Neural cell (in vitro differentiated cells): ENCODE results near the gene GSN. TPM values are rescaled to one million over a fixed set of nuclear protein-coding genes. Genes with fewer than 3 reads are reported as not detected.

Source experiments
- H2AFZ ChIP-seq: fragments of 200-600, 300-800 bp; sonication (generic), shearing (Covaris generic); 2 replicates; pipeline ENCODE4 v1.6.0; 2014; ENCODE audit warnings: low read depth, mild to moderate bottlenecking, antibody characterized with exemption, low read length, moderate library complexity
- H3F3A ChIP-seq: fragments of 200-600 bp; shearing (Covaris generic); 2 replicates; pipeline ENCODE4 v1.6.1; 2016; ENCODE audit warnings: mild to moderate bottlenecking, moderate library complexity, mixed read lengths, antibody characterized with exemption, low read length; ENCODE audit not compliant: insufficient read depth, poor library complexity, severe bottlenecking
- H3K27ac ChIP-seq: fragments of 200-600, 300-800 bp; sonication (generic), shearing (Covaris generic); 2 replicates; pipeline ENCODE4 v1.5.1; 2014; ENCODE audit warnings: mild to moderate bottlenecking, low read length, moderate library complexity
- H3K27me3 ChIP-seq: fragments of 300-800, 200-600 bp; sonication (generic), shearing (Covaris generic); 2 replicates; pipeline ENCODE4 v1.6.0; 2014; ENCODE audit warnings: mild to moderate bottlenecking, low read depth, low read length, moderate library complexity; ENCODE audit not compliant: insufficient read depth
- H3K36me3 ChIP-seq: fragments of 300-800, 200-600 bp; sonication (generic), shearing (Covaris generic); 2 replicates; pipeline ENCODE4 v1.5.1; 2014; ENCODE audit warnings: mild to moderate bottlenecking, antibody characterized with exemption, low read length, moderate library complexity; ENCODE audit not compliant: insufficient read depth
- H3K4me2 ChIP-seq: fragments of 300-800, 200-600 bp; sonication (generic), shearing (Covaris generic); 2 replicates; pipeline ENCODE4 v1.6.0; 2014; ENCODE audit warnings: mild to moderate bottlenecking, low read length
- H3K4me3 ChIP-seq: fragments of 300-800, 200-600 bp; sonication (generic), shearing (Covaris generic); 2 replicates; pipeline ENCODE4 v1.5.1; 2014; ENCODE audit warnings: mild to moderate bottlenecking, low read length, moderate library complexity
- H3K79me2 ChIP-seq: fragments of 200-600 bp; shearing (Covaris generic); replicated peaks from 2 replicates; pipeline ENCODE4 v1.6.0; 2014; ENCODE audit warnings: mild to moderate bottlenecking, low read length, moderate library complexity; ENCODE audit not compliant: insufficient read depth
- H3K9ac ChIP-seq: fragments of 300-800, 200-600 bp; sonication (generic), shearing (Covaris generic); 2 replicates; pipeline ENCODE4 v1.6.1; 2016; ENCODE audit warnings: mild to moderate bottlenecking, low read length, mixed read lengths
- H3K9me2 ChIP-seq: fragments of 200-600 bp; shearing (Covaris generic); 2 replicates; pipeline ENCODE4 v1.6.1; 2016; ENCODE audit warnings: mild to moderate bottlenecking, low read length, mixed read lengths; ENCODE audit not compliant: insufficient read depth
- H3K9me3 ChIP-seq: fragments of 200-600, 300-800 bp; sonication (generic), shearing (Covaris generic); 2 replicates; pipeline ENCODE4 v1.6.1; 2016; ENCODE audit warnings: mild to moderate bottlenecking, mixed run types, low read length, moderate library complexity, mixed read lengths
- H4K20me1 ChIP-seq: fragments of 200-600 bp; shearing (Covaris generic); 2 replicates; pipeline ENCODE4 v1.6.1; 2016; ENCODE audit warnings: mild to moderate bottlenecking, mixed run types; ENCODE audit not compliant: insufficient read depth
- CTCF ChIP-seq: fragments of 450-650 bp; IDR thresholded peaks from 2 replicates; pipeline ENCODE4 v1.5.1; 2014; ENCODE audit warnings: antibody characterized with exemption, mild to moderate bottlenecking, moderate library complexity; ENCODE audit not compliant: poor library complexity, severe bottlenecking
- EP300 ChIP-seq: fragments of 450-650 bp; conservative IDR thresholded peaks from 2 replicates; pipeline ENCODE4 v1.6.1; 2014; ENCODE audit warnings: antibody characterized with exemption, mild to moderate bottlenecking, moderate library complexity; ENCODE audit not compliant: poor library complexity, severe bottlenecking
- EZH2 ChIP-seq: fragments of 200-600, 300-800 bp; shearing (Covaris generic), sonication (generic); IDR thresholded peaks from 2 replicates; pipeline ENCODE4 v1.6.1; 2014; ENCODE audit warnings: antibody characterized with exemption, low read length, borderline replicate concordance, mild to moderate bottlenecking; ENCODE audit not compliant: insufficient read depth, poor library complexity, severe bottlenecking
- MXI1 ChIP-seq: fragments of 450-650 bp; conservative IDR thresholded peaks from 2 replicates; pipeline ENCODE4 v1.6.1; 2014; ENCODE audit warnings: antibody characterized with exemption, mild to moderate bottlenecking; ENCODE audit not compliant: poor library complexity, severe bottlenecking
- POLR2AphosphoS5 ChIP-seq: IDR thresholded peaks from 2 replicates; pipeline ENCODE4 v1.6.1; 2012
- RAD21 ChIP-seq: fragments of 450-650 bp; conservative IDR thresholded peaks from 2 replicates; pipeline ENCODE4 v1.6.1; 2014; ENCODE audit warnings: antibody characterized with exemption, mild to moderate bottlenecking, moderate library complexity
- REST ChIP-seq: IDR thresholded peaks from 2 replicates; pipeline ENCODE4 v1.6.1; 2012; ENCODE audit warnings: borderline replicate concordance
- SMC3 ChIP-seq: fragments of 450-650 bp; conservative IDR thresholded peaks from 2 replicates; pipeline ENCODE4 v1.6.1; 2014; ENCODE audit warnings: antibody characterized with exemption, mild to moderate bottlenecking, moderate library complexity; ENCODE audit not compliant: poor library complexity
- TAF1 ChIP-seq: IDR thresholded peaks from 2 replicates; pipeline ENCODE4 v1.6.1; 2012; ENCODE audit warnings: low read depth
- polyA plus RNA-seq: library from polyadenylated mRNA; depleted of rRNA; stranded (reverse); fragments of >200 nt; gene quantifications from 2 replicates; pipeline ENCODE4 v1.2.3, GENCODE V29; 2014

GSN gene
- polyA plus RNA-seq, 1 donor from 2014 or later, result 2.4 TPM

- no peak overlapping the region for H3K27ac ChIP-seq
- H2AFZ ChIP-seq, result no peak overlapping the region
- no peak overlapping the region for H3K9ac ChIP-seq
Observed at GRCh38 chr9:121246821-121247561, 21.0 kb upstream of the GSN start.

GRCh38 chr9:121249563-121249962 lies 18.4 kb upstream of the GSN start:
- Histone ChIP-seq H3F3A (no peaks in the 10 kb centered on the region), H4K20me1 (no peaks in the 10 kb centered on the region), H3K79me2 (no peaks in the 10 kb centered on the region), H3K27me3 (no peaks in the 10 kb centered on the region), H3K9me2 (no peaks in the 10 kb centered on the region), H3K4me3 (no peak overlapping the region), H3K4me2 (no peak overlapping the region), H3K27ac (no peak overlapping the region), H3K9ac (no peak overlapping the region), H3K36me3 (no peaks in the 10 kb centered on the region), H2AFZ (no peak overlapping the region), H3K9me3 (no peaks in the 10 kb centered on the region)
- TF ChIP-seq EP300, result no peak
- TF ChIP-seq SMC3, result no peak
- no peak for TF ChIP-seq TAF1
- no peak for TF ChIP-seq POLR2AphosphoS5

More at GRCh38 chr9:121246821-121247561, 21.0 kb upstream of the GSN start:
- no peaks in the 10 kb centered on the region for H3F3A ChIP-seq
- H3K79me2 ChIP-seq, result no peaks in the 10 kb centered on the region
- no peaks in the 10 kb centered on the region for H3K9me2 ChIP-seq
- TF ChIP-seq TAF1, result no peak
- no peak for TF ChIP-seq CTCF
- TF ChIP-seq SMC3, result no peak
- TF ChIP-seq POLR2AphosphoS5, result no peak
- TF ChIP-seq REST, result no peak
- TF ChIP-seq RAD21, result no peak
- TF ChIP-seq MXI1, result no peak
- no peak for TF ChIP-seq EZH2
- no peak for TF ChIP-seq EP300
- no peaks in the 10 kb centered on the region for H3K9me3 ChIP-seq
- H3K4me2 ChIP-seq, result no peak overlapping the region
- no peaks in the 10 kb centered on the region for H3K27me3 ChIP-seq
- no peak overlapping the region for H3K4me3 ChIP-seq
- no peaks in the 10 kb centered on the region for H3K36me3 ChIP-seq
- no peaks in the 10 kb centered on the region for H4K20me1 ChIP-seq
